ENCODE data around the gene CCDC92B.

DNA sequence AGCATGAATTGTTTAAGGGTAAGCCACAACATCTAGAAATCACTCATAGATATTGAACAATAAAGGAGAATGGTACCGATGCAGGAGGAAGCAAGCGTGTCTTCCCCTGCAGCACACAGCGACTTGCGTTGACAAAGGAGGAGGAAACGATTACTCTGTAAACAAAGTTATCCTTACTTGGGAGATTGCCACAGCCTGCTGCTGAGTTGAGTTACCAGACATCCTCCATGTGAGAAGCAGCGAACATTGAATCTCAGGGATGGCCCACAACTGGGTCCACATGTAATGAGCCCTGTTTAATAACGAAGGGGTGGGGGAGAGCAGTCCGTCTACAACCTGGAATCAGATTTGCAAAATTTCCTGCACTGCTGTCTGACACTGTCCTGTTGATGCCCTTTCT is 65.5 kb downstream of the CCDC92B start:
- no peak for TF ChIP-seq CBFB (IDR thresholded peaks at IDR 0.05; ENCODE audit: low read depth)
- no peak for TF ChIP-seq CHD2 (IDR thresholded peaks at IDR 0.05; ENCODE audit: borderline replicate concordance, low read depth, low read length)
- TF ChIP-seq, protein P1, sequence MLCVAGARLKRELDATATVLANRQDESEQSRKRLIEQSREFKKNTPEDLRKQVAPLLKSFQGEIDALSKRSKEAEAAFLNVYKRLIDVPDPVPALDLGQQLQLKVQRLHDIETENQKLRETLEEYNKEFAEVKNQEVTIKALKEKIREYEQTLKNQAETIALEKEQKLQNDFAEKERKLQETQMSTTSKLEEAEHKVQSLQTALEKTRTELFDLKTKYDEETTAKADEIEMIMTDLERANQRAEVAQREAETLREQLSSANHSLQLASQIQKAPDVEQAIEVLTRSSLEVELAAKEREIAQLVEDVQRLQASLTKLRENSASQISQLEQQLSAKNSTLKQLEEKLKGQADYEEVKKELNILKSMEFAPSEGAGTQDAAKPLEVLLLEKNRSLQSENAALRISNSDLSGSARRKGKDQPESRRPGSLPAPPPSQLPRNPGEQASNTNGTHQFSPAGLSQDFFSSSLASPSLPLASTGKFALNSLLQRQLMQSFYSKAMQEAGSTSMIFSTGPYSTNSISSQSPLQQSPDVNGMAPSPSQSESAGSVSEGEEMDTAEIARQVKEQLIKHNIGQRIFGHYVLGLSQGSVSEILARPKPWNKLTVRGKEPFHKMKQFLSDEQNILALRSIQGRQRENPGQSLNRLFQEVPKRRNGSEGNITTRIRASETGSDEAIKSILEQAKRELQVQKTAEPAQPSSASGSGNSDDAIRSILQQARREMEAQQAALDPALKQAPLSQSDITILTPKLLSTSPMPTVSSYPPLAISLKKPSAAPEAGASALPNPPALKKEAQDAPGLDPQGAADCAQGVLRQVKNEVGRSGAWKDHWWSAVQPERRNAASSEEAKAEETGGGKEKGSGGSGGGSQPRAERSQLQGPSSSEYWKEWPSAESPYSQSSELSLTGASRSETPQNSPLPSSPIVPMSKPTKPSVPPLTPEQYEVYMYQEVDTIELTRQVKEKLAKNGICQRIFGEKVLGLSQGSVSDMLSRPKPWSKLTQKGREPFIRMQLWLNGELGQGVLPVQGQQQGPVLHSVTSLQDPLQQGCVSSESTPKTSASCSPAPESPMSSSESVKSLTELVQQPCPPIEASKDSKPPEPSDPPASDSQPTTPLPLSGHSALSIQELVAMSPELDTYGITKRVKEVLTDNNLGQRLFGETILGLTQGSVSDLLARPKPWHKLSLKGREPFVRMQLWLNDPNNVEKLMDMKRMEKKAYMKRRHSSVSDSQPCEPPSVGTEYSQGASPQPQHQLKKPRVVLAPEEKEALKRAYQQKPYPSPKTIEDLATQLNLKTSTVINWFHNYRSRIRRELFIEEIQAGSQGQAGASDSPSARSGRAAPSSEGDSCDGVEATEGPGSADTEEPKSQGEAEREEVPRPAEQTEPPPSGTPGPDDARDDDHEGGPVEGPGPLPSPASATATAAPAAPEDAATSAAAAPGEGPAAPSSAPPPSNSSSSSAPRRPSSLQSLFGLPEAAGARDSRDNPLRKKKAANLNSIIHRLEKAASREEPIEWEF (IDR thresholded peaks at IDR 0.05; ENCODE audit: insufficient replicate concordance, low read depth, low read length), result no peak
- TF ChIP-seq ESRRA (IDR thresholded peaks at IDR 0.05; ENCODE audit: low read length), result no peak
- TF ChIP-seq CREB1 (IDR thresholded peaks at IDR 0.05; ENCODE audit: low read depth), result no peak
- no peak for TF ChIP-seq NFIC (IDR thresholded peaks at IDR 0.05; ENCODE audit: low read depth, low read length)

Measured in GM12878 (cell line).